Skin epidermis (tissue), 12 donors: ENCODE data around the gene IL17RB.

Experiments
- H3K27ac ChIP-seq, 21 experiments: fragments of 200-600 bp; sonication (generic) in 11 of 21; one replicate each; pipeline ENCODE4 v1.5.0; 2020; ENCODE audit warnings: mild to moderate bottlenecking in 3 of 21, inconsistent platforms in 2 of 21, moderate library complexity in 2 of 21
- H3K4me3 ChIP-seq, 7 experiments: fragments of 200-600 bp; sonication (generic) in 2 of 7; one replicate each; pipeline ENCODE4 v1.5.0; 2020; ENCODE audit warnings: inconsistent platforms in 2 of 7, mild to moderate bottlenecking in 2 of 7, moderate library complexity in 1 of 7

The IL17RB gene

GRCh38 chr3:53824795-53825194 is 21.6 kb upstream of the IL17RB start:
- Histone ChIP-seq H3K27ac (no peak overlapping the region), H3K4me3 (no peak overlapping the region)

DNA sequence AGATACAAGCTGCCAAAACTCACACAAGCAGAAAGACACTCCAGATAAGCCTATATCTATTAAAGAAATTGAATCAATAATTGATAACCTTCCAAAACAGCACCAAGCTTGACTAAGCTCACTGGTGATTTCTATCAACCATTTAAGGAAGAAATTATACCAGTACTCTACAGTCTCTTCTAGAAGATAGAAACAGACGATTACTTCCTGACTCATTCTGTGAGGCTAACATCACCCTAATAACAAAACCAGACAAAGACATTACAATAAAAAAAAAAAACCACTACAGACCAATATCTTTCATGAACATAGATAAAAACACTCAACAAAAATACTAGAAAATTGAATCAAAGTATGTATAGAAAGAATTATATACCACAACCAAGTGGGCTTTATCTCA is 20.3 kb upstream of the IL17RB start:
- Histone ChIP-seq H3K4me3 (no peak overlapping the region), H3K27ac (no peak overlapping the region)

- Histone ChIP-seq H3K4me3 (no peak overlapping the region), H3K27ac (no peak overlapping the region)
Measured at GRCh38 chr3:53828581-53828980, 17.8 kb upstream of the IL17RB start.

DNA sequence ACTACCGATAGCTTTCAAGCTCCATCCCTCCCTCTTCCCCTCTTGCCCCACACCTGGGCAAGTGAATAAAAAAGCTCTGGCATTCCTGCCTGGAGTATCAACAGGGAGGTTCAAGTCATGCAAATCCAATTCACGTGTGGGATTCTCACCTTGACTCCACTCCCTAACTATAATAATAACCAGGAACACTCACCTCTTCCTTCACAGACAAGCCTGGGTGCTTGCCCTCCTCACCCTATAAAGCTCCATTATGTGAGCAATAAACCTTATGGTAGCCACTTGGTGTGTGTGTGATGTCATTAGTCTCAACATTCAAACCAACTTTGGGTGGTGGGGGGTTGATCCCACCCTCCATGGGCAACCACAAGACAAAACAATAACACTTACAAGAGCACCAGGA is 16.8 kb upstream of the IL17RB start:
- H3K27ac ChIP-seq, result no peak overlapping the region
- H3K4me3 ChIP-seq, result no peak overlapping the region

- Histone ChIP-seq H3K4me3 (no peak overlapping the region), H3K27ac (no peak overlapping the region)
Measured at GRCh38 chr3:53830944-53831343, 15.4 kb upstream of the IL17RB start.

GRCh38 chr3:53833053-53833645 is 13.2 kb upstream of the IL17RB start:
- no peak overlapping the region for H3K27ac ChIP-seq

DNA sequence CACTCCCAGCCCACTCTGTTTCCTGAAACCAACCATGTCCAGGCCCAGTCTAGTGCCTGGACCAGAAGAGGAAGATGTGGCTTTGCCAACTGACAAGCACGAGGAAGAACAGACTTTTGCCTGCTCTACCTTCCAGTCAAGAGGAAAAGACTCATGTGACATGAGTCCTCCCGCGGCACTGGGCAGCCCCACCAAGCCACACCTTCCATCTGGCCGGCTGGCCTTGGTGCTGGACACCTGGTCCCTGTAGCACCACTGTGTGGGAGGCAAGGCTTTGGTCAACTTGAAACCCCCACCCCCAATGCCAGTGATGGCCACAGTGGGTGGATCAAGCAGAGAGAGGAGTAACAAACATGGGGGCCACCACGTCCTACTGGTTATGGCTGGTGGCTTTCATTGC is 12.7 kb upstream of the IL17RB start:
- H3K4me3 ChIP-seq, result no peak overlapping the region
- H3K27ac ChIP-seq, result no peak overlapping the region

More at GRCh38 chr3:53833053-53833645, 13.2 kb upstream of the IL17RB start:
- H3K4me3 ChIP-seq, result no peak overlapping the region

GRCh38 chr3:53834429-53835095 is 11.8 kb upstream of the IL17RB start:
- Histone ChIP-seq H3K27ac (no peak overlapping the region), H3K4me3 (no peak overlapping the region)

DNA sequence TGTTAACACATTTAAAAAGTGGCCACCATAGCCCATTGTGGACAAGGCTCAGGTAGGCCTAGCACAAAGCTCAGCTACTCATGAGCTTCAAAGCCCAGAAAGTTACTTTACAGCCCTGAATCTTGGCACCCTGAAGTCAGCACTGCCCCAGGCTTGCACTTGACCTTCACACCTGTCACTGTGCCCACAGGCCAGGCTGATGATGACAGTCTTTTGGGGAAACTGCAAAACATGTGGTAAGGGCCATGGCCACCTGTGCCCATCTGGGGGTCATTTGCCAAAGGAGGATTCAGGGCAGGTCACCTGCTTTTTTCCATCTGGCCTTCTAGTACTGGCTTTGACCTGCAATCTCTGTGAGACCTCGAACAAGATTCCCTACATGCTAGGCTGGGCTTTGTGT is 11.1 kb upstream of the IL17RB start:
- Histone ChIP-seq H3K4me3 (no peak overlapping the region), H3K27ac (no peak overlapping the region)

- Histone ChIP-seq H3K4me3 (no peak overlapping the region), H3K27ac (no peak overlapping the region)
Measured at GRCh38 chr3:53836084-53836872, 10.1 kb upstream of the IL17RB start.

DNA sequence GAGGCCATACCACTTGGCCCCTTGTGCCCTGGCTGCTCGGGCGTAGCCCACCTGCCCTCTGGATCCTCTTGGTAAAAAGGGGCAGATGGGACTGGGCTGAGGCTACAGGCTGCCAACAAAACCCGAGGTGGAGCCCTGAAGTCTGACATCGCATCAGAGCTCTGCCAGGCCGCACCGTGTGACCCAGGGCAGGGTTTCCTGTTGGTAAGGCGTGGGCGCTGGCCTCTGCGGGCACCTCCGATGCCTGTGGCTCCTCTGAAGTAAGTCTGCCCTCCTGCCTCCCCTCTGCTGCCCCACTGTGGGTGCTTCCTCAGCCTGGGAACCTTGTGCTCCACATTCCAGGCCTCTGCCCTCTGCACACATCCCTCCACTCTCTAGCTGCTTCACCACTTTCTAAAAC is 9.0 kb upstream of the IL17RB start:
- H3K4me3 ChIP-seq, result no peak overlapping the region
- H3K27ac ChIP-seq, result no peak overlapping the region

- Histone ChIP-seq H3K4me3 (no peak overlapping the region), H3K27ac (no peak overlapping the region)
Measured at GRCh38 chr3:53841296-53841695, 5.1 kb upstream of the IL17RB start.

DNA sequence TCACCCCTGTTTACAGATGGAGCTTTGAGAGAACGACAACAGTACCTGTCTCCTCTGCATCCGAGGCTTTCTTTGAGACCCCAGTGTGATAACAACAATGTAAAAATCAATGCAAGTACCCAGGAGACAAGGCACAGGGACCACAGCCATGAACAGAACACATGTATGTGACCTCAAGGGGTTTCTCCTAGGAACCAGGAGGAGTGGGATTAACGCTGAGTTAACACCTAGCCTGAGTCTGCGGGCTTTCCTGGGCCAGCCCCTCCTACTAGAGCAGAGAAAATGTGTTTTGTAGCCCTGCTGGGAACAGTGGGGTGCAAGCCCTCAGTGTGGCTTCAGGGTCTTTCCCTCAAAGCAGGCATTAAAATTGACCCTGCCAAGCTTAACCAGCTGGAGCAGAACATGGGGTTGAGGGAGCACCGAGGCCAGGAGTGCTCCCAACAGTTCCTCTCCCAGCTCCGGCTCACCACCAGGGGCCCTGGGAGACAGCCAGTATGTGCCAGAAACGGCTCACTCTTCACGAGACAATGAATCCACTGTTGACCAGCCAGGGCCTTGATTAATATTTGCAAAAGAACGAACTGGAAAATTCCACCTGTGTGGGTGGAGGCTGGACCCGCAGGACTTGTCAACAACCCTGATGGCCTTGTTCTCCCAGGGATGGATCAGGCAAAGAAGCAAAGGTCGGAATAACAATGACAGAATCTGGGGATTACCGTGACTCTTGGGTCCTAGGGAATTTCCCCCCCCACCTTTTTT is 3.8 kb upstream of the IL17RB start:
- Histone ChIP-seq H3K27ac (peak overlapping the region in 2 of 21 experiments; percentile 25), H3K4me3 (no peak overlapping the region)

DNA sequence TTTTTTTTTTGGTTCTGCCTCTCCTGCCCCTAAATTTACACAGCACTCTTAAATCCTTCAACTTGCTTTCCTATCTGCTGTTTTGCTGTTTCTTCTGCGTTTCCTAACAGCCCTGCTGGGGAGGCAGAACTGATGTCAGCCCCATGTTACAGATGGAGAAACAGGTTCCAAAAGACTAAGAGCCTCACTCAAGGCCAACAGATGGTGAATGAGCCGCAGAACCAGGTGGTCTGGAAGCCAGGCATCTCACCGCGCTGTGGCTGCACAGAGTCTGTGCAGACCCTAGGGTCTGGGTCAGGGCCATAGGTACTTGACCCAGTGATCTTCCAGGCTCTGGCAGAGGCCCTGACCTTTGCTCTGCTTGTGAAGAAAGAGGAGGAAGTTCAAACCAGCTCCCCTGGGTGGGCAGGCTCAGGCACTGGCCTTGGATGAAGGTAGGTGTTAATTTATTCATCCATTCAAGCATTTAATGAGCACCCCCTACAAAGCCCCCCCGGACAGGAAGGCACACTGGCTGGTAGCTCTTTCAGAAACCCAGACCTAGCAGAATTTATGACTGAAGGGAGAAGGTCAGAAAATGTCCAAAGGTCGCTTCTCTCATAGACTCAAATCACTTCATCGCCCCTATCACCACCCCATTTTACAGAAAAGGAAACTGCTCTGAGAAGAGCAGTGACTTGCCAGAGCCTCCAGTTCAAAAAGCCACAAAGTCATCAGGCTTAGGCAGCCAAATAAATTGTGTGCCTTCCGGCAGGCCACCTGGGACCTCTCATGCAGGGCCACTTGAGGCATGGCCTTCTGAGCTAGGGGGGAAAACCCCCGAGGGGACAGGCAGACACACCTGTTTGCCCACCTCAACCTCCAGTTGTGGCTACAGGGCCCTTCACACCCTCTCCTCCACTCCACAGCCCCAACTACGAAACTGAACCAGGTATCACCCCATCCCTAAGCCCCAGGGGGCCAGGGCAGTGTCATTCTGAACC is 2.9 kb upstream of the IL17RB start:
- no peak overlapping the region for H3K4me3 ChIP-seq
- H3K27ac ChIP-seq, result peak overlapping the region in 3 of 21 experiments; percentile 6 to 39 (median 29)

DNA sequence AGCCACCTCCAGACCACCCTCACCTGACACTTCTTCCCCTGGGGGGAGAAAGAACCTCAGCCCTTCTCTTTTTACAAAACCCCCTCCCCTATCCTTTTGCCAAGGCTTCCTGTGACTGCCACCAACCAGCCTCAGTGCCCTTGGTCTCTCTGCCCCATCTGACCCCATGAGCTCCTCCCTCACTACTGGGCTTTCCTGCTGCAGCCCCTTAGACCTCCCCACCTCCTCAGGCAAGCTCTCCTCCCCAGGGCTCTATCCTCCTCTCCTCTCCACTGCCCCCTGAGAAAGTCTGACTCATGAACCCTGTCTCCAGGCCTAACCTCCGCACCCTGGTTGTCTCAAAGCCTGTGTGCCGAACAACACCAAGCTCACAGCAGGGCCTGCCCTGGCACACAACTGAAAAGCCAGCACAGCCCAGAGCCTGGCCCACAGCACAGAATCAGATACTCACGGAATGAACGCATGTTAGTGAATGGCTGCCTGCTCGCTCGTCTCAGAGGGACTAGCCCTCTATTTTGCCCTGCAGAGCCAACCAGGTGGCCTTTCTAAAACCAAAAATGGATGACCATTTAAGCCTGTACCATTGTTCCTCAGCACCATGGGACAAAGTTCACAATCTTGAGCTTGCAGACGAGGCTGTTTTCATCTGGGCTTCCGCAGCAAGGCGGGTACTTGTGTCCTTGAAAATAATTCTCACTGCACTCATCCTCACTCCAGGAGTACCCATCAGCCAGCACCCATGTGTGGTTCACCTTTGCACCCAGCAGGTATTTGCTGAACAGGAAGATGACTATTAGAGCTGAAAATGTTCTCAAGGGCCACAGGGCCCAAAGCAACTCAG is 1.9 kb upstream of the IL17RB start:
- Histone ChIP-seq H3K4me3 (no peak overlapping the region), H3K27ac (peak overlapping the region in 3 of 21 experiments; percentile 6 to 39 (median 29))

DNA sequence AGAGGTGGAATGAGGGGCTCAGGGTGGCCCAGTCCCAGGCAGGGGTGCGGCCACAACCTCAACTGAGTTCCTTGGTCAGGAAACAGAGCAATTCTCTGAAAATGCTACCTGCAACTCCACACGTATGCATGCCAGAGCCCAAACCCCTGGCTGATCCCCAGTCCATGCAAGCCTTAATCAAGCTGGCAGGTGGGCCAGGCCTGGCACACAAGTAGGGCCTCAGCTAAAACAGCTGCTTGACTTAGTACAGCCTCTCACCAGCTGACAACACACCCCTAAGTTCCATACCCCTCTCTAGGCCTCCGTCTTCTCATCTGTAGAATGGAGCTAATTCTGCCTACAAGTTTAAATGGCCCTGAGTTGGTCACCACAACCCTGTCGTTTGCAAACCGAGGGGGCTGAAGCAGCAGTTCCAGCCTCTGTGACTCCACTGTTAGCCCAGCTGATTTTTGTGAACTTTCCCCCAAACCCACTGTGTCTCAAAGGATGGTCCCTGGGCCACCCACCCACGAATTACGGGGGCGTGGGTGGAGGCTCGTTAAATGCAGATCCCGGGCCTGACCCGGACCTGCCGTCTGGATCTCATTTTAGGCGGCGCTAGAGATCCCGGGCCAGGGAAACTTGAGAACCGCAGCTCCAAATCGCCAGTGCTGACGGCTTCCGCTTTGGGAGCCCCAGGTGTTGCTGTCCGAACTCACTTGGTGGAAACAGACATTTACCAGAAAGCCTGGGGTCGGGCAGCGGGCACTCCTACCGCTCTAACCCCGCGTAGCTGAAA is 1.1 kb upstream of the IL17RB start:
- H3K27ac ChIP-seq, result peak overlapping the region in 10 of 21 experiments; percentile 9 to 78 (median 62)
- H3K4me3 ChIP-seq, result peak overlapping the region; percentile 34 to 79 (median 50)

DNA sequence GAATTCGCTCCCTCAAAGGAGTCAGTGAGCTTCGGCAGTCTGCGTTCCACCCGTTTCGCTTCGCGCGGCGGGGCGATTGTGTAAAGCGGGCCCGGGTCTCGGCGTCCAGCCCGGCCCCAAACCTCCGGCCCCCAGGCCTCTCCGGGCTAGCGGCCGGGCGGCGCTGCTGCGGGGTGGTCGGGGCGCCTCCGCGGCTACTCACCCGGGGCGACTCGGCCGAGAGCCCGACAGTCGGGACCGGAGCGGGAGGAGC is 561 bp upstream of the IL17RB start:
- Histone ChIP-seq H3K27ac (peak overlapping the region in 10 of 21 experiments; percentile 9 to 78 (median 62)), H3K4me3 (peak overlapping the region; percentile 34 to 79 (median 50))

- no peak overlapping the region for H3K27ac ChIP-seq
- H3K4me3 ChIP-seq, result peak overlapping the region in 4 of 7 experiments; percentile 39 to 79 (median 52)
Measured at GRCh38 chr3:53846851-53847155, 435 bp downstream of the IL17RB start.
